Stimulated activated CD4-positive, alpha-beta T cell treated with anti-CD3 and anti-CD28 coated beads, Interleukin-12 subunit alpha, Interleukin-12 subunit beta, amount 100 ng/mL, for 24 hours (primary cell): ENCODE measurements around the gene MDN1.

Experiments
- DNase-seq, 2 experiments: peaks; one replicate each; pipeline ENCODE4 v3.0.0-alpha.2; 2020; ENCODE audit warnings: low read depth in 2 of 2

Gene MDN1

GRCh38 chr6:89596484-89596883, 223.1 kb downstream of the MDN1 start:
- DNase-seq: no peak

GRCh38 chr6:89596056-89596455, 223.5 kb downstream of the MDN1 start:
- no peak for DNase-seq
